Mesenchymal stem cell (in vitro differentiated cells and primary cell): ENCODE measurements around the gene GNG4.

ENCODE experiments used
- DNase-seq: peaks from one replicate; pipeline ENCODE4 v3.0.0-alpha.2; 2013
- H2AFZ ChIP-seq: one replicate; pipeline ENCODE4 v1.6.1; 2013; ENCODE audit warnings: low read depth, mild to moderate bottlenecking, control low read depth, inconsistent platforms, low read length, moderate library complexity
- H2AK5ac ChIP-seq: 2 replicates; pipeline ENCODE4 v1.6.1; 2013; ENCODE audit warnings: low read length, moderate library complexity, mild to moderate bottlenecking, inconsistent platforms; ENCODE audit not compliant: severe bottlenecking
- H2BK120ac ChIP-seq: one replicate; pipeline ENCODE4 v1.6.1; 2013; ENCODE audit warnings: low read depth, mild to moderate bottlenecking, inconsistent platforms, low read length, moderate library complexity
- H2BK12ac ChIP-seq, 2 experiments: one replicate each; pipeline ENCODE4 v1.6.1; 2013; ENCODE audit warnings: inconsistent platforms in 2 of 2, low read length in 2 of 2, mild to moderate bottlenecking in 2 of 2, moderate library complexity in 2 of 2, control low read depth in 1 of 2
- H2BK15ac ChIP-seq: one replicate; pipeline ENCODE4 v1.6.1; 2013; ENCODE audit warnings: mild to moderate bottlenecking, low read depth, inconsistent platforms; ENCODE audit not compliant: poor library complexity, severe bottlenecking
- H2BK5ac ChIP-seq: 2 replicates; pipeline ENCODE4 v1.6.1; 2013; ENCODE audit warnings: low read depth, mild to moderate bottlenecking, low read length, control low read depth, inconsistent platforms; ENCODE audit not compliant: poor library complexity, severe bottlenecking
- H3K14ac ChIP-seq, 2 experiments: one replicate each; pipeline ENCODE4 v1.6.1; 2013; ENCODE audit warnings: inconsistent platforms in 2 of 2, low read length in 2 of 2, control low read depth in 1 of 2, mild to moderate bottlenecking in 1 of 2, moderate library complexity in 1 of 2
- H3K18ac ChIP-seq, 2 experiments: one replicate each; pipeline ENCODE4 v1.6.1; 2013; ENCODE audit warnings: inconsistent platforms in 2 of 2, low read length in 2 of 2, control low read depth in 1 of 2, low read depth in 1 of 2, mild to moderate bottlenecking in 1 of 2
- H3K23ac ChIP-seq, 2 experiments: one replicate each; pipeline ENCODE4 v1.6.1; 2013; ENCODE audit warnings: inconsistent platforms in 2 of 2, low read length in 2 of 2, mild to moderate bottlenecking in 2 of 2, moderate library complexity in 2 of 2, control low read depth in 1 of 2
- H3K27ac ChIP-seq: 2 replicates; pipeline ENCODE4 v1.5.1; 2013; ENCODE audit warnings: mild to moderate bottlenecking, moderate library complexity, low read length, control low read depth, inconsistent platforms; ENCODE audit not compliant: poor library complexity, severe bottlenecking
- H3K27me3 ChIP-seq, 2 experiments: 2 replicates each; pipeline versions ENCODE4 v1.6.1 to v1.7.0; 2013; ENCODE audit warnings: low read length in 2 of 2, mild to moderate bottlenecking in 2 of 2, moderate library complexity in 2 of 2, control low read depth in 1 of 2, inconsistent platforms in 1 of 2; ENCODE audit not compliant: control insufficient read depth in 1 of 2, insufficient read depth in 1 of 2
- H3K36me3 ChIP-seq, 2 experiments: 2 replicates each; pipeline versions ENCODE4 v1.6.1 to v1.7.0; 2013; ENCODE audit warnings: low read length in 2 of 2, control low read depth in 1 of 2, inconsistent platforms in 1 of 2, low read depth in 1 of 2, mild to moderate bottlenecking in 1 of 2; ENCODE audit not compliant: insufficient read depth in 2 of 2, control insufficient read depth in 1 of 2
- H3K4ac ChIP-seq, 2 experiments: one replicate each; pipeline ENCODE4 v1.6.1; 2013; ENCODE audit warnings: inconsistent platforms in 2 of 2, low read length in 2 of 2, mild to moderate bottlenecking in 2 of 2, moderate library complexity in 2 of 2, control low read depth in 1 of 2, low read depth in 1 of 2
- H3K4me1 ChIP-seq: 2 replicates; pipeline ENCODE4 v1.6.1; 2013; ENCODE audit warnings: low read depth, low read length, control low read depth; ENCODE audit not compliant: control insufficient read depth, insufficient read depth
- H3K4me2 ChIP-seq: 2 replicates; pipeline ENCODE4 v1.6.1; 2013; ENCODE audit warnings: low read length, mild to moderate bottlenecking, inconsistent platforms; ENCODE audit not compliant: poor library complexity, severe bottlenecking
- H3K4me3 ChIP-seq, 2 experiments: 2 replicates each; pipeline versions ENCODE4 v1.5.1 to v1.7.0; 2013; ENCODE audit warnings: low read length in 2 of 2, mild to moderate bottlenecking in 2 of 2, control low read depth in 1 of 2, low read depth in 1 of 2; ENCODE audit not compliant: insufficient read depth in 1 of 2
- H3K79me1 ChIP-seq: replicated peaks from 2 replicates; pipeline ENCODE4 v1.6.1; 2013; ENCODE audit warnings: mild to moderate bottlenecking, control low read depth, low read length, inconsistent platforms; ENCODE audit not compliant: poor library complexity, severe bottlenecking
- H3K9ac ChIP-seq: 2 replicates; pipeline ENCODE4 v1.7.0; 2013; ENCODE audit warnings: mild to moderate bottlenecking, low read length, moderate library complexity
- H3K9me3 ChIP-seq: 2 replicates; pipeline ENCODE4 v1.7.0; 2013; ENCODE audit warnings: mild to moderate bottlenecking, low read length; ENCODE audit not compliant: control insufficient read depth
- H4K8ac ChIP-seq: one replicate; pipeline ENCODE4 v1.6.1; 2013; ENCODE audit warnings: inconsistent platforms, mild to moderate bottlenecking, low read length, moderate library complexity
- H4K91ac ChIP-seq: one replicate; pipeline ENCODE4 v1.6.1; 2013; ENCODE audit warnings: mild to moderate bottlenecking, low read length, inconsistent platforms
- WGBS: methylation state at CpG from one replicate; pipeline ENCODE4 v1.1.7; 2013; ENCODE audit warnings: mixed read lengths; 5-methylcytosine and 5-hydroxymethylcytosine counted together

Gene GNG4

GRCh38 chr1:235617808-235618207 is 31.8 kb downstream of the GNG4 start:
- no peak overlapping the region for H4K91ac ChIP-seq
- no CpG with 5 or more reads among the region's 3 CpGs for WGBS

DNA sequence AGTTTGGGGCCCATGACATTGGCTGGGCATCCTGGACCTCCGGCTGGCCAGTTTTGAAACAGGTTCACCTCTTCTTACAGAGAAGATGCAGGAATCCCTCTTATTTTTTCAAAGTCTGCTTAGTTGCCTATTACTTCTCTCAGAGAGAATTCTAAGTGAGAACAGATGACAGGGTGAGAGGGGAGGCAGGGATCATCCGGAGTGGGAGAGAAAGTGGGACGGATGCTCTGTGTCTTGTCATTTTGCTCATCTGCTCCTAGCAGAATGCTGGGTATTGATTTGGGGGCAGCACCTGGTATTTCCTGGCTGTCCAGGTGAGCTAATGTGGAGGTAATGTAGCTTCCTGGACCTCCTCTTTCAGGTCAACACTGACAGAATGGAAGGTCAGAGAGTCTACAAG is 32.4 kb downstream of the GNG4 start:
- DNase-seq = no peak
- Histone ChIP-seq H2AK5ac (peak overlapping the region; percentile 61), H3K4me2 (no peak overlapping the region), H2BK120ac (no peak overlapping the region), H2AFZ (no peak overlapping the region), H3K9me3 (no peaks in the 10 kb centered on the region), H3K27me3 (peaks cover 14 to 33% of the 10 kb centered on the region in 2 experiments), H3K4ac (no peak overlapping the region), H3K4me1 (peaks cover 6% of the 10 kb centered on the region), H4K91ac (no peak overlapping the region), H2BK12ac (no peak overlapping the region), H3K18ac (no peak overlapping the region), H4K8ac (no peak overlapping the region), H3K36me3 (no peaks in the 10 kb centered on the region), H3K27ac (no peak overlapping the region), H3K79me1 (no peaks in the 10 kb centered on the region), H3K14ac (no peak overlapping the region), H3K23ac (no peak overlapping the region), H2BK15ac (no peak overlapping the region), H3K9ac (no peak overlapping the region), H3K4me3 (no peak overlapping the region), H2BK5ac (no peak overlapping the region)
- WGBS = 92% methylated on average over 3 of the region's 3 CpGs

More at GRCh38 chr1:235617808-235618207, 31.8 kb downstream of the GNG4 start:
- H3K4me1 ChIP-seq = peaks cover 6% of the 10 kb centered on the region
- no peak overlapping the region for H2BK15ac ChIP-seq
- peaks cover 14 to 34% of the 10 kb centered on the region in 2 experiments for H3K27me3 ChIP-seq
- H3K4ac ChIP-seq = no peak overlapping the region
- H3K9ac ChIP-seq = no peak overlapping the region
- H3K9me3 ChIP-seq = no peaks in the 10 kb centered on the region
- H2BK5ac ChIP-seq = no peak overlapping the region
- peak overlapping the region in 1 of 2 experiments; percentile 32 for H3K4me3 ChIP-seq
- H3K36me3 ChIP-seq = no peaks in the 10 kb centered on the region
- H3K27ac ChIP-seq = no peak overlapping the region
- H3K79me1 ChIP-seq = no peaks in the 10 kb centered on the region
- H3K23ac ChIP-seq = no peak overlapping the region
- H3K18ac ChIP-seq = no peak overlapping the region
- no peak overlapping the region for H4K8ac ChIP-seq
- peak; percentile 40 for DNase-seq
- no peak overlapping the region for H2AK5ac ChIP-seq
- H2BK120ac ChIP-seq = no peak overlapping the region
- H2AFZ ChIP-seq = no peak overlapping the region
- no peak overlapping the region for H3K14ac ChIP-seq
- no peak overlapping the region for H3K4me2 ChIP-seq
- no peak overlapping the region for H2BK12ac ChIP-seq

DNA sequence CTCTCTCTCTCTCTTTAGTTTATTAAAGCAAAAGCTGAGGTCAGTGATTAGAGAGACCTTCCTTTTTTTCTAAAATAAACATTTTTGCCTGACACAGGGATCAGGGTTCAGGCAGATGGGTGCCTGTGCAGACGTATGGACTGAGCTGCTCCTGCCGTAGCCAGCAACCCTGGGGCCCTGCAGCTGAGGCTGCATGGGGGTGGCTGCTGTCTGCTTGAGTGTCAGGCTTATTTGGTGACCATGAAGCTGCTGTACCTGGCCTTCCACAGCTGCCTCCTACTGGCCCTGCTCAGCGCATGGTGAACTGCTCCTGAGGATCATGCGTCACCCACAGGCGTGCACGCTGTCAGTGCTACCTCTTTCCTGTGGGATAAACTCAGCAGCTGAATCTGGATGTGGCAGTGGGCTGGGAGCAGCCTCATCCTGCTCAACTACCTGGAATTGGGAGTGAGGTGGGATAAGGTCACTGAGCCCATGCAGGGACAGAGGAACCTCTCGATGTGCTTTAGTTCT is 35.1 kb downstream of the GNG4 start:
- Histone ChIP-seq H3K27me3 (peaks cover 14 to 35% of the 10 kb centered on the region in 2 experiments), H3K4me1 (peaks cover 6% of the 10 kb centered on the region), H3K36me3 (no peaks in the 10 kb centered on the region), H2BK120ac (no peak overlapping the region), H3K4me3 (no peak overlapping the region), H3K18ac (no peak overlapping the region), H4K8ac (peak overlapping the region; percentile 19), H3K14ac (no peak overlapping the region), H3K79me1 (no peaks in the 10 kb centered on the region), H2AK5ac (no peak overlapping the region), H3K9me3 (no peaks in the 10 kb centered on the region), H3K4ac (no peak overlapping the region), H2AFZ (no peak overlapping the region), H3K9ac (no peak overlapping the region), H3K23ac (no peak overlapping the region), H3K4me2 (no peak overlapping the region), H4K91ac (peak overlapping the region; percentile 52), H3K27ac (no peak overlapping the region), H2BK15ac (no peak overlapping the region), H2BK5ac (no peak overlapping the region), H2BK12ac (no peak overlapping the region)
- WGBS = 76% methylated on average over 7 of the region's 7 CpGs
- no peak for DNase-seq

- WGBS = 88% methylated on average over 2 of the region's 2 CpGs
- H2BK15ac ChIP-seq = no peak overlapping the region
- no peak overlapping the region for H3K18ac ChIP-seq
- no peak overlapping the region for H3K4me3 ChIP-seq
- no peak overlapping the region for H3K9ac ChIP-seq
- no peak overlapping the region for H2AK5ac ChIP-seq
- no peaks in the 10 kb centered on the region for H3K79me1 ChIP-seq
- H2BK5ac ChIP-seq = no peak overlapping the region
- H3K27me3 ChIP-seq = peaks cover 14 to 39% of the 10 kb centered on the region in 2 experiments
- no peak overlapping the region for H3K14ac ChIP-seq
- no peaks in the 10 kb centered on the region for H3K36me3 ChIP-seq
- H2BK12ac ChIP-seq = no peak overlapping the region
- H2AFZ ChIP-seq = no peak overlapping the region
- no peak overlapping the region for H4K91ac ChIP-seq
- no peaks in the 10 kb centered on the region for H3K9me3 ChIP-seq
- no peak overlapping the region for H3K4ac ChIP-seq
- H2BK120ac ChIP-seq = no peak overlapping the region
- H3K27ac ChIP-seq = no peak overlapping the region
- peaks cover 6% of the 10 kb centered on the region for H3K4me1 ChIP-seq
- no peak for DNase-seq
- H4K8ac ChIP-seq = no peak overlapping the region
- no peak overlapping the region for H3K4me2 ChIP-seq
- H3K23ac ChIP-seq = no peak overlapping the region
Observed at GRCh38 chr1:235613602-235614001, 36.0 kb downstream of the GNG4 start.
